ENCODE measurements around the gene MRPS15. TPM values are rescaled to one million over a fixed set of nuclear protein-coding genes. Genes with fewer than 3 reads are reported as not detected.

The MRPS15 gene
- total and polyA plus RNA-seq, 2 donors (not counting 3 experiments of a cell fraction or from before 2014, with no cell fraction given): 47.1 to 105 TPM

- DNase-seq (ENCODE audit: low read depth, low spot score) (no peak), FAIRE-seq (no peak)
- Histone ChIP-seq H3K4me2 (ENCODE audit: insufficient read depth, low read length) (no peak overlapping the region), H3K36me3 (ENCODE audit: control insufficient read depth in 2 of 2, extremely low read depth in 1 of 2, insufficient read depth in 2 of 2, low read length in 2 of 2) (no peaks in the 10 kb centered on the region), H3K9ac (replicated peaks; ENCODE audit: extremely low read depth, insufficient read depth, low read length) (no peak overlapping the region), H3K9me1 (replicated peaks; ENCODE audit: control insufficient read depth, extremely low read depth, insufficient read depth, low read length) (no peaks in the 10 kb centered on the region), H2AFZ (ENCODE audit: low read depth, low read length) (no peak overlapping the region), H3K27ac (ENCODE audit: insufficient read depth, low read depth, low read length) (no peak overlapping the region), H3K4me3 (replicated peaks in 1 of 3; ENCODE audit: insufficient read depth in 1 of 3, low read depth in 1 of 3, low read length in 3 of 3) (no peak overlapping the region), H3K4me1 (ENCODE audit: control insufficient read depth, extremely low read depth, insufficient read depth, low read length) (no peaks in the 10 kb centered on the region), H4K20me1 (replicated peaks; ENCODE audit: control insufficient read depth, extremely low read depth, insufficient read depth, low read length) (no peaks in the 10 kb centered on the region), H3K9me3 (replicated peaks; ENCODE audit: control insufficient read depth, insufficient read depth, low read length) (no peaks in the 10 kb centered on the region), H3K79me2 (ENCODE audit: control insufficient read depth, insufficient read depth, low read length) (no peaks in the 10 kb centered on the region), H3K27me3 (ENCODE audit: control insufficient read depth in 2 of 2, insufficient read depth in 2 of 2, low read length in 2 of 2) (peaks cover 0 to 7% of the 10 kb centered on the region in 2 experiments)
- dilution Hi-C loops (cut with MboI; ENCODE audit: extremely low pct_ligation_motif_present, low sequenced_read_pairs) (no loop called here), intact Hi-C loops (cut with micrococcal nuclease) (no loop called here)
- ChIA-PET POLR2A (no interaction called here), CTCF (no interaction called here)
- TF ChIP-seq EZH2 (IDR thresholded peaks at IDR 0.05; ENCODE audit: borderline replicate concordance, low read depth, low read length, severe bottlenecking) (no peak), POLR2AphosphoS5 (IDR thresholded peaks at IDR 0.05; ENCODE audit: insufficient read depth, low read depth, low read length) (no peak), GATA2 (IDR thresholded peaks at IDR 0.05; ENCODE audit: insufficient read depth, insufficient read length, low read depth, low read length) (no peak), JUN (IDR thresholded peaks at IDR 0.05; ENCODE audit: borderline replicate concordance, insufficient read depth, insufficient read length, low read depth) (no peak), MAX (IDR thresholded peaks at IDR 0.05; ENCODE audit: insufficient read depth, insufficient read length) (no peak), CTCF (IDR thresholded peaks at IDR 0.05; ENCODE audit: extremely low read depth in 1 of 2, insufficient read depth in 1 of 2, low read depth in 1 of 2, low read length in 2 of 2) (no peak), MYC (IDR thresholded peaks at IDR 0.05; ENCODE audit: low read depth, low read length) (no peak), POLR2A (IDR thresholded peaks at IDR 0.05; ENCODE audit: low read depth, low read length) (no peak), FOS (IDR thresholded peaks at IDR 0.05; ENCODE audit: borderline replicate concordance, insufficient read depth, low read length) (no peak)
- BruUV-seq (replicated peaks): no TSS peak
Observed at GRCh38 chr1:36481771-36482723, 17.9 kb upstream of the MRPS15 start.

All from endothelial cell of umbilical vein (primary cell).